Sigmoid colon (tissue), 4 donors: ENCODE measurements around the gene ABHD10.

ENCODE experiments used
- POLR2A ChIP-seq, 2 donors: fragments of 450-650 bp; IDR thresholded peaks; one replicate each; pipeline ENCODE4 v1.6.1; 2016; ENCODE audit warnings: antibody characterized with exemption in 2 of 2, mild to moderate bottlenecking in 2 of 2, moderate library complexity in 2 of 2
- POLR2AphosphoS5 ChIP-seq, 4 donors: sonication (generic); formaldehyde crosslinking; IDR thresholded peaks; one replicate each; pipeline ENCODE4 v1.6.1; 2017; ENCODE audit warnings: antibody characterized with exemption in 4 of 4
- TF ChIP-seq, protein P1 (sequence below), 4 experiments: fragments of 450-650 bp in 3 of 4; fragments of 200-600 bp in 1 of 4; IDR thresholded peaks; one replicate each; pipeline ENCODE4 v1.5.1; 2016 to 2019; ENCODE audit warnings: antibody characterized with exemption in 4 of 4, mild to moderate bottlenecking in 3 of 4, moderate library complexity in 2 of 4

DNA sequence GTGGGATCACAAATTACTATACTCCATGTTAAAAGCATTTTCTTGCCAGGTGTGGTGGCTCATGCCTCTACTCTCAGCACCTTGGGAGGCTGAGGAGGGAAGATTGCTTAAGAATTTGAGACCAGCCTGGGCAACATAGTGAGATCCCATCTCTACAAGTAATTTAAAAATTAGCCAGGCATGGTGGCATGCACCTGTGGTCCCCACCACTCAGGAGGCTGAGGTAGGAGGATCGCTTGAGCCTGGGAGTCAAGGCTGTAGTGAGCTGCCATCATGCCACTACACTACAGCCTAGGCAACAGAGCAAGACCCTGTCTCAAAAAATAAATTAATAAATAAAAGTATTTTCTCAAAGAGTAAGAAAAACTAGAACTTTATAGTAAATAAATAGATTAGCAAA is 22.9 kb upstream of the ABHD10 start:
- TF ChIP-seq, protein P1, sequence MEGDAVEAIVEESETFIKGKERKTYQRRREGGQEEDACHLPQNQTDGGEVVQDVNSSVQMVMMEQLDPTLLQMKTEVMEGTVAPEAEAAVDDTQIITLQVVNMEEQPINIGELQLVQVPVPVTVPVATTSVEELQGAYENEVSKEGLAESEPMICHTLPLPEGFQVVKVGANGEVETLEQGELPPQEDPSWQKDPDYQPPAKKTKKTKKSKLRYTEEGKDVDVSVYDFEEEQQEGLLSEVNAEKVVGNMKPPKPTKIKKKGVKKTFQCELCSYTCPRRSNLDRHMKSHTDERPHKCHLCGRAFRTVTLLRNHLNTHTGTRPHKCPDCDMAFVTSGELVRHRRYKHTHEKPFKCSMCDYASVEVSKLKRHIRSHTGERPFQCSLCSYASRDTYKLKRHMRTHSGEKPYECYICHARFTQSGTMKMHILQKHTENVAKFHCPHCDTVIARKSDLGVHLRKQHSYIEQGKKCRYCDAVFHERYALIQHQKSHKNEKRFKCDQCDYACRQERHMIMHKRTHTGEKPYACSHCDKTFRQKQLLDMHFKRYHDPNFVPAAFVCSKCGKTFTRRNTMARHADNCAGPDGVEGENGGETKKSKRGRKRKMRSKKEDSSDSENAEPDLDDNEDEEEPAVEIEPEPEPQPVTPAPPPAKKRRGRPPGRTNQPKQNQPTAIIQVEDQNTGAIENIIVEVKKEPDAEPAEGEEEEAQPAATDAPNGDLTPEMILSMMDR (IDR thresholded peaks at IDR 0.05) = no peak
- TF ChIP-seq POLR2A (IDR thresholded peaks at IDR 0.05) = no peak
- no peak for TF ChIP-seq POLR2AphosphoS5 (IDR thresholded peaks at IDR 0.05)
